ENCODE results near the gene NECAP2.

DNA sequence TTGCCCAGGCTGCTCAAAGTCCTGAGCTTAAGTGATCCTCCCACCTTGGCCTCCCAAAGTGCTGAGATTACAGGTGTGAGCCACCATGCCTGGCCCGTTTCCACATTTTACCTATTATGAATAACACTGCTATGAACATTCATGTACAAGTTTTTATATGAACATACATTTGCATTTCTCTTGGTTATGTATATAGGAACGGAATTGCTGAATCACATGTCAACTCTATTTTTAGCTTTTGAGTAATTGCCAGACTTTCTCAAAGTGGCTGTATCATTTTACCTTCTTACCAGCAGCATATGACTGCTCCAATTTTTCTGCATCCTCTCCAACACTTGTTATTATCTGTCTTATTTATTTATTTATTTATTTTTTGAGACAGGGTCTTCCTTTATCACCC is 6.0 kb upstream of the NECAP2 start:
- TF ChIP-seq, protein P1, sequence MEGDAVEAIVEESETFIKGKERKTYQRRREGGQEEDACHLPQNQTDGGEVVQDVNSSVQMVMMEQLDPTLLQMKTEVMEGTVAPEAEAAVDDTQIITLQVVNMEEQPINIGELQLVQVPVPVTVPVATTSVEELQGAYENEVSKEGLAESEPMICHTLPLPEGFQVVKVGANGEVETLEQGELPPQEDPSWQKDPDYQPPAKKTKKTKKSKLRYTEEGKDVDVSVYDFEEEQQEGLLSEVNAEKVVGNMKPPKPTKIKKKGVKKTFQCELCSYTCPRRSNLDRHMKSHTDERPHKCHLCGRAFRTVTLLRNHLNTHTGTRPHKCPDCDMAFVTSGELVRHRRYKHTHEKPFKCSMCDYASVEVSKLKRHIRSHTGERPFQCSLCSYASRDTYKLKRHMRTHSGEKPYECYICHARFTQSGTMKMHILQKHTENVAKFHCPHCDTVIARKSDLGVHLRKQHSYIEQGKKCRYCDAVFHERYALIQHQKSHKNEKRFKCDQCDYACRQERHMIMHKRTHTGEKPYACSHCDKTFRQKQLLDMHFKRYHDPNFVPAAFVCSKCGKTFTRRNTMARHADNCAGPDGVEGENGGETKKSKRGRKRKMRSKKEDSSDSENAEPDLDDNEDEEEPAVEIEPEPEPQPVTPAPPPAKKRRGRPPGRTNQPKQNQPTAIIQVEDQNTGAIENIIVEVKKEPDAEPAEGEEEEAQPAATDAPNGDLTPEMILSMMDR (IDR thresholded peaks at IDR 0.05) = no peak
- TF ChIP-seq POLR2A (IDR thresholded peaks at IDR 0.05; ENCODE audit: low read depth) = no peak
- no peak for TF ChIP-seq EP300 (IDR thresholded peaks at IDR 0.05)

Data from esophagus muscularis mucosa (tissue), 4 donors.